SK-N-SH (cell line): ENCODE results near the gene PPP2R2B. TPM values are rescaled to one million over a fixed set of nuclear protein-coding genes. Genes with fewer than 3 reads are reported as not detected.

Experiments
- CTCF ChIA-PET: fragments of 300-600, 350-600 bp; formaldehyde crosslinking; extraction: SDS; loops from one replicate; lab custom pipeline; 2021; lab: Yijun Ruan, JAX
- POLR2A ChIA-PET: fragments of 350-600 bp; sonication (Branson Sonifier 250); formaldehyde crosslinking; extraction: SDS; loops from one replicate; lab custom pipeline; 2020; ENCODE audit warnings: antibody characterized with exemption, inconsistent platforms; lab: Yijun Ruan, JAX
- DNase-seq: peaks from one replicate; pipeline ENCODE4 v3.0.0; 2012
- H2AFZ ChIP-seq: fragments of 200-600 bp; sonication (generic); 2 replicates; pipeline ENCODE4 v1.8.1; 2016; ENCODE audit warnings: antibody characterized with exemption, mild to moderate bottlenecking, low read depth
- H3F3A ChIP-seq: fragments of 200-600 bp; sonication (generic); replicated peaks from 2 replicates; pipeline ENCODE3; 2016; ENCODE audit warnings: antibody characterized with exemption, mild to moderate bottlenecking; ENCODE audit not compliant: insufficient read depth
- H3K27ac ChIP-seq, 2 experiments: fragments of 200-500 bp in 1 of 2; fragments of 200-600 bp in 1 of 2; sonication (Bioruptor generic) in 1 of 2; sonication (generic), shearing (Covaris generic) in 1 of 2; 2 replicates each; pipeline versions ENCODE4 v1.5.1 to v1.6.1; 2014 to 2016; ENCODE audit warnings: low read depth in 2 of 2, inconsistent platforms in 1 of 2, low read length in 1 of 2, mild to moderate bottlenecking in 1 of 2, mixed read lengths in 1 of 2
- H3K27me3 ChIP-seq: fragments of 200-600 bp; sonication (generic), shearing (Covaris generic); 2 replicates; pipeline ENCODE4 v1.6.1; 2016; ENCODE audit warnings: mixed run types; ENCODE audit not compliant: insufficient read depth
- H3K36me3 ChIP-seq, 2 experiments: fragments of 200-500 bp in 1 of 2; fragments of 200-600 bp in 1 of 2; sonication (Bioruptor generic) in 1 of 2; sonication (generic) in 1 of 2; replicated peaks in 1 of 2; 2 replicates each; pipeline versions ENCODE3 to v1.5.1; 2014 to 2016; ENCODE audit warnings: low read length in 1 of 2, mild to moderate bottlenecking in 1 of 2; ENCODE audit not compliant: insufficient read depth in 2 of 2, control insufficient read depth in 1 of 2
- H3K4me1 ChIP-seq, 2 experiments: fragments of 200-500 bp in 1 of 2; fragments of 200-600 bp in 1 of 2; sonication (Bioruptor generic) in 1 of 2; sonication (generic), shearing (Covaris generic) in 1 of 2; 2 replicates each; pipeline versions ENCODE4 v1.5.1 to v1.6.1; 2014 to 2016; ENCODE audit warnings: low read depth in 1 of 2, low read length in 1 of 2, mixed run types in 1 of 2; ENCODE audit not compliant: insufficient read depth in 2 of 2, control insufficient read depth in 1 of 2
- H3K4me2 ChIP-seq: fragments of 200-600 bp; sonication (generic), shearing (Covaris generic); 2 replicates; pipeline ENCODE4 v1.6.1; 2017; ENCODE audit warnings: mixed run types
- H3K4me3 ChIP-seq, 2 experiments: fragments of 200-500 bp in 1 of 2; fragments of 200-600 bp in 1 of 2; sonication (Bioruptor generic) in 1 of 2; sonication (generic), shearing (Covaris generic) in 1 of 2; 2 replicates each; pipeline versions ENCODE4 v1.5.1 to v1.8.1; 2014 to 2016; ENCODE audit warnings: low read depth in 2 of 2, inconsistent platforms in 1 of 2, low read length in 1 of 2, mild to moderate bottlenecking in 1 of 2, mixed read lengths in 1 of 2, moderate library complexity in 1 of 2
- H3K79me2 ChIP-seq: fragments of 200-600 bp; sonication (generic); 2 replicates; pipeline ENCODE4 v1.8.1; 2017; ENCODE audit warnings: mild to moderate bottlenecking; ENCODE audit not compliant: insufficient read depth
- H3K9ac ChIP-seq: fragments of 200-600 bp; sonication (generic); 2 replicates; pipeline ENCODE4 v1.6.1; 2017; ENCODE audit warnings: mixed run types
- H3K9me2 ChIP-seq: fragments of 200-600 bp; sonication (generic); 2 replicates; pipeline ENCODE4 v1.6.1; 2017; ENCODE audit warnings: mixed run types
- H3K9me3 ChIP-seq: fragments of 200-600 bp; sonication (generic); 2 replicates; pipeline ENCODE4 v1.6.1; 2017; ENCODE audit warnings: mixed run types, mild to moderate bottlenecking, moderate library complexity
- H4K20me1 ChIP-seq: fragments of 200-600 bp; sonication (generic); 2 replicates; pipeline ENCODE4 v1.6.1; 2017; ENCODE audit warnings: mild to moderate bottlenecking, mixed run types; ENCODE audit not compliant: insufficient read depth
- CHD2 ChIP-seq: fragments of 150-350 bp; IDR thresholded peaks from 2 replicates; pipeline ENCODE4 v1.6.1; 2018; ENCODE audit warnings: low read length; ENCODE audit not compliant: partially characterized antibody
- CTCF ChIP-seq: fragments of 200-600 bp; sonication (generic); IDR thresholded peaks from 2 replicates; pipeline ENCODE4 v1.6.1; 2017; ENCODE audit warnings: antibody characterized with exemption, mild to moderate bottlenecking, moderate library complexity
- FOXM1 ChIP-seq: IDR thresholded peaks from 2 replicates; pipeline ENCODE4 v1.4.0; 2012; ENCODE audit warnings: low read depth, mild to moderate bottlenecking
- GABPA ChIP-seq: IDR thresholded peaks from 2 replicates; pipeline ENCODE4 v1.4.0; 2012; ENCODE audit warnings: low read depth, mild to moderate bottlenecking
- IRF3 ChIP-seq: fragments of 150-350 bp; IDR thresholded peaks from 2 replicates; pipeline ENCODE4 v1.6.1; 2016; ENCODE audit warnings: mild to moderate bottlenecking, low read depth, low read length
- MEF2A ChIP-seq: IDR thresholded peaks from 2 replicates; pipeline ENCODE4 v1.4.0; 2012; ENCODE audit warnings: low read depth, borderline replicate concordance
- NFIC ChIP-seq: IDR thresholded peaks from 2 replicates; pipeline ENCODE4 v1.4.0; 2012; ENCODE audit warnings: borderline replicate concordance
- RCOR1 ChIP-seq: fragments of 150-350 bp; IDR thresholded peaks from 2 replicates; pipeline ENCODE4 v1.6.1; 2017; ENCODE audit warnings: antibody characterized with exemption, low read length
- RXRA ChIP-seq: IDR thresholded peaks from 2 replicates; pipeline ENCODE4 v1.4.0; 2012; ENCODE audit warnings: low read depth, mild to moderate bottlenecking, borderline replicate concordance
- SIN3A ChIP-seq: IDR thresholded peaks from 2 replicates; pipeline ENCODE4 v1.6.1; 2012; ENCODE audit warnings: low read depth, mild to moderate bottlenecking, low read length, moderate library complexity, borderline replicate concordance
- TAF1 ChIP-seq: IDR thresholded peaks from 2 replicates; pipeline ENCODE4 v1.6.1; 2012; ENCODE audit warnings: low read depth, mild to moderate bottlenecking, low read length, moderate library complexity, borderline replicate concordance
- TCF12 ChIP-seq: IDR thresholded peaks from 2 replicates; pipeline ENCODE4 v1.4.0; 2012
- USF2 ChIP-seq: fragments of 150-350 bp; IDR thresholded peaks from 2 replicates; pipeline ENCODE4 v1.6.1; 2017; ENCODE audit warnings: antibody characterized with exemption, low read length, low read depth, borderline replicate concordance
- ZBTB33 ChIP-seq: IDR thresholded peaks from 2 replicates; pipeline ENCODE4 v1.4.0; 2012; ENCODE audit warnings: low read depth, borderline replicate concordance
- WGBS: methylation state at CpG from one replicate; pipeline ENCODE4 v1.1.6; 2017; ENCODE audit warnings: low lambda C conversion rate; 5-methylcytosine and 5-hydroxymethylcytosine counted together
- polyA plus RNA-seq, 3 experiments: library from polyadenylated mRNA; depleted of rRNA; stranded (reverse); fragments of >200 nt; gene quantifications; 2 replicates each; pipeline ENCODE4 v1.2.3, GENCODE V29; 2012

Gene PPP2R2B
- polyA plus RNA-seq, 1 of the 3 experiments (the other 2 are of a cell fraction): 11.4 TPM

- H3F3A ChIP-seq: peaks cover 8% of the 10 kb centered on the region
- peaks cover 0 to 8% of the 10 kb centered on the region in 2 experiments for H3K36me3 ChIP-seq
- CTCF ChIA-PET: no interaction called here
- no peak overlapping the region for H3K4me2 ChIP-seq
- H2AFZ ChIP-seq: no peak overlapping the region
- H3K9me3 ChIP-seq: no peaks in the 10 kb centered on the region
- H3K27me3 ChIP-seq: no peaks in the 10 kb centered on the region
- POLR2A ChIA-PET: no interaction called here
- H3K27ac ChIP-seq: no peak overlapping the region; a peak in 1 of 4 replicates
- H3K9ac ChIP-seq: no peak overlapping the region
- 86% methylated on average over 5 of the region's 5 CpGs for WGBS
- no peaks in the 10 kb centered on the region for H3K79me2 ChIP-seq
- no peaks in the 10 kb centered on the region for H4K20me1 ChIP-seq
- H3K4me1 ChIP-seq: peaks cover 0 to 10% of the 10 kb centered on the region in 2 experiments; a peak in 2 of 4 replicates
- H3K9me2 ChIP-seq: no peaks in the 10 kb centered on the region
- TF ChIP-seq TCF12 (no peak), FOXM1 (no peak), ZBTB33 (no peak), GABPA (no peak), TAF1 (no peak), RXRA (no peak), MEF2A (no peak), IRF3 (no peak), RCOR1 (no peak), NFIC (no peak), USF2 (no peak), CTCF (no peak), CHD2 (no peak), SIN3A (no peak)
- DNase-seq: no peak
- H3K4me3 ChIP-seq: no peak overlapping the region
Observed at GRCh38 chr5:146745931-146746577, 132.5 kb downstream of the PPP2R2B start.
